Neutrophil (primary cell): ENCODE measurements around the gene DSPP.

Experiments
- H3K27ac ChIP-seq: fragments of 200-600 bp; sonication (generic); 2 replicates; pipeline ENCODE4 v1.5.1; 2016; ENCODE audit warnings: mild to moderate bottlenecking, moderate library complexity
- H3K27me3 ChIP-seq: fragments of 200-600 bp; sonication (generic); 2 replicates; pipeline ENCODE4 v1.6.0; 2016; ENCODE audit warnings: mild to moderate bottlenecking
- H3K36me3 ChIP-seq: fragments of 200-600 bp; sonication (generic); 2 replicates; pipeline ENCODE4 v1.5.1; 2017
- H3K4me1 ChIP-seq, 2 experiments: fragments of 200-600 bp in 1 of 2; sonication (generic) in 1 of 2; 1 replicate in 1 of 2; 2 replicates in 1 of 2; pipeline versions ENCODE4 v1.5.1 to v1.6.1; 2013 to 2016; ENCODE audit warnings: low read depth in 1 of 2, low read length in 1 of 2, mild to moderate bottlenecking in 1 of 2, moderate library complexity in 1 of 2; ENCODE audit not compliant: control insufficient read depth in 1 of 2, insufficient read depth in 1 of 2
- H3K4me3 ChIP-seq, 2 experiments: fragments of 200-600 bp in 1 of 2; sonication (generic) in 1 of 2; 1 replicate in 1 of 2; 2 replicates in 1 of 2; pipeline ENCODE4 v1.5.1; 2013 to 2016; ENCODE audit warnings: low read depth in 1 of 2, low read length in 1 of 2, mild to moderate bottlenecking in 1 of 2, moderate library complexity in 1 of 2
- H3K9me3 ChIP-seq: fragments of 200-600 bp; sonication (generic); 2 replicates; pipeline ENCODE4 v1.5.1; 2016
- CTCF ChIP-seq: fragments of 200-600 bp; sonication (generic); IDR thresholded peaks from 2 replicates; pipeline ENCODE4 v1.5.1; 2016; ENCODE audit warnings: antibody characterized with exemption

The DSPP gene

GRCh38 chr4:87631668-87632067 is 23.3 kb downstream of the DSPP start:
- Histone ChIP-seq H3K9me3 (no peaks in the 10 kb centered on the region), H3K27me3 (no peaks in the 10 kb centered on the region), H3K36me3 (no peaks in the 10 kb centered on the region), H3K4me3 (no peak overlapping the region), H3K27ac (no peak overlapping the region), H3K4me1 (no peaks in the 10 kb centered on the region)
- no peak for TF ChIP-seq CTCF

- Histone ChIP-seq H3K4me1 (no peaks in the 10 kb centered on the region), H3K27me3 (no peaks in the 10 kb centered on the region), H3K9me3 (no peaks in the 10 kb centered on the region), H3K27ac (no peak overlapping the region), H3K36me3 (no peaks in the 10 kb centered on the region), H3K4me3 (no peak overlapping the region)
- no peak for TF ChIP-seq CTCF
These were observed 24.1 kb downstream of the DSPP start for GRCh38 chr4:87632469-87632868.

GRCh38 chr4:87633243-87633642 is 24.9 kb downstream of the DSPP start:
- Histone ChIP-seq H3K4me1 (no peaks in the 10 kb centered on the region), H3K9me3 (no peaks in the 10 kb centered on the region), H3K27me3 (no peaks in the 10 kb centered on the region), H3K27ac (no peak overlapping the region), H3K36me3 (no peaks in the 10 kb centered on the region), H3K4me3 (no peak overlapping the region)
- TF ChIP-seq CTCF: no peak

GRCh38 chr4:87644286-87644685 is 36.0 kb downstream of the DSPP start:
- no peak for TF ChIP-seq CTCF
- no peaks in the 10 kb centered on the region for H3K36me3 ChIP-seq
- H3K27ac ChIP-seq: no peak overlapping the region
- no peaks in the 10 kb centered on the region for H3K4me1 ChIP-seq
- H3K9me3 ChIP-seq: no peaks in the 10 kb centered on the region
- H3K4me3 ChIP-seq: no peak overlapping the region
- no peaks in the 10 kb centered on the region for H3K27me3 ChIP-seq

- no peak for TF ChIP-seq CTCF
- Histone ChIP-seq H3K27me3 (no peaks in the 10 kb centered on the region), H3K4me1 (no peaks in the 10 kb centered on the region), H3K36me3 (no peaks in the 10 kb centered on the region), H3K9me3 (no peaks in the 10 kb centered on the region), H3K27ac (no peak within 1 kb of the TSS), H3K4me3 (no peak within 1 kb of the TSS)
These were observed 41.7 kb downstream of the DSPP start, which contains the start of gene DMP1 for GRCh38 chr4:87649980-87650379. DMP1 (plus strand) TSS chr4:87650280; CDS start chr4:87656493, 6,213 bp downstream.

- H3K4me3 ChIP-seq: no peak overlapping the region
- no peaks in the 10 kb centered on the region for H3K36me3 ChIP-seq
- no peaks in the 10 kb centered on the region for H3K4me1 ChIP-seq
- H3K27me3 ChIP-seq: no peaks in the 10 kb centered on the region
- TF ChIP-seq CTCF: no peak
- no peaks in the 10 kb centered on the region for H3K9me3 ChIP-seq
- H3K27ac ChIP-seq: no peak overlapping the region
These were observed 42.6 kb downstream of the DSPP start for GRCh38 chr4:87650938-87651337.
